HG03442 (cell line): ENCODE data around the gene TMEM108.

ENCODE experiments used
- ATAC-seq: cut with Tn5 transposase; IDR thresholded peaks from one replicate; pipeline ENCODE4 v1.9.1; 2021; ENCODE audit warnings: mild to moderate bottlenecking, moderate library complexity; ENCODE audit not compliant: unreplicated experiment

Gene TMEM108

GRCh38 chr3:133053532-133053931 is 15.3 kb downstream of the TMEM108 start:
- no peak for ATAC-seq

DNA sequence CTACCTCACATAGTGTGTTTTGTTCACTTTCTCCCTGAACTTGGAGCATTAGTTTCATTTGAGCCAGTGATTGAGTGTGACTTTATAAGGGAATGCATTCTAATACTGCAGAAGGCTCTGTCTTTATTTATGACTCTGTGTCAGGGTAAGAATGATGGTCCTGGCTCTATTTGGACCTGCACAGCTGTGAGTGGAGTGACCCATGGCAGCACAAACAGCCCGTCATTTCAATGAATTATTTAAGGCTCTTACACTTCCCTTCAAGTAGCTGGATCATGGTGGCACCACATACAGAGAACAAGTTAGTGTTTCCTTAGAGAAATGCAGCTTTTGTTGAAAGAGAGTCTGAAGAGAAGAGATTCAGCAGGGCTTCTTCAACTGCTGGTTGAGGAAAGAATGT is 16.4 kb downstream of the TMEM108 start:
- ATAC-seq: no peak

GRCh38 chr3:133055339-133055738 is 17.1 kb downstream of the TMEM108 start:
- no peak for ATAC-seq

DNA sequence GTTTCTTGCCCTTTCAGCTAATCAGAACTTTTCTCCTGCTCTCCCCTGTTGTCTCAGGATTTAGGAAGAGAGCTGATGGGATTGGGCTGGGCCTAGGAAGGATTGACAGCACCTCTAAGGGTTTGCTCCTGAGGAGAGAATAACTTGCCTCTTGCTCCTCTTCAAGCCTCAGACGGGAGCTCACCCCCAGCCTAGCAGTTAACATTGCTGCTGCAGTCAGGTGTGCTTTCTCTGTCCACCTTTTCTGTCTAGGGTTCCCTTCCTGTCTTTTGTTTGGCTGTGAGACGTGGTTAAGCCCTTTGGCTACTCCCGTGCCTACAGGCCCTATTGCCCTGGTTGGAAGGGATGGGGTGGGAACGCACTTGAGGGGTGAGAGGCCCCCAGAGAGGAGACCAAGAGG is 20.1 kb downstream of the TMEM108 start:
- ATAC-seq: no peak

GRCh38 chr3:133058831-133059230 is 20.6 kb downstream of the TMEM108 start:
- no peak for ATAC-seq

- no peak for ATAC-seq
Measured at GRCh38 chr3:133065193-133065961, 27.2 kb downstream of the TMEM108 start.

DNA sequence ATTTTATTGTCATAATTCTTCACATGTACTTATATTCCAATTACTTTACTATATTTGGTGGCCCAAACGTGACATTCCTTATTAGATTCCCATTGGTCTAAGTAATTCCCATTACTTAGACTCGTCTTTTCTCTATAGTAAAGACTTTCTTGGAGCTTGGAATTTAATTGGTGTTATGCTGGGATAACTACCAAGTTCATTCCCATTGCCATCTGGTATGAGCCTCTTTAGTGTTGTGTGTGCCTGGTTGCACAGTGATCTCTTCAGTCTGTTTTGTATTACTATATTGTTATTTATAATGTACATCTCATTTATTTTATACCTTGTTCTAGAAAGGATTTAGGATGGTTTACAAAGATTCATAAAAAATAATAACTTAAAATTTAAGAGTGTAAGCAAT is 27.8 kb downstream of the TMEM108 start:
- ATAC-seq: no peak

DNA sequence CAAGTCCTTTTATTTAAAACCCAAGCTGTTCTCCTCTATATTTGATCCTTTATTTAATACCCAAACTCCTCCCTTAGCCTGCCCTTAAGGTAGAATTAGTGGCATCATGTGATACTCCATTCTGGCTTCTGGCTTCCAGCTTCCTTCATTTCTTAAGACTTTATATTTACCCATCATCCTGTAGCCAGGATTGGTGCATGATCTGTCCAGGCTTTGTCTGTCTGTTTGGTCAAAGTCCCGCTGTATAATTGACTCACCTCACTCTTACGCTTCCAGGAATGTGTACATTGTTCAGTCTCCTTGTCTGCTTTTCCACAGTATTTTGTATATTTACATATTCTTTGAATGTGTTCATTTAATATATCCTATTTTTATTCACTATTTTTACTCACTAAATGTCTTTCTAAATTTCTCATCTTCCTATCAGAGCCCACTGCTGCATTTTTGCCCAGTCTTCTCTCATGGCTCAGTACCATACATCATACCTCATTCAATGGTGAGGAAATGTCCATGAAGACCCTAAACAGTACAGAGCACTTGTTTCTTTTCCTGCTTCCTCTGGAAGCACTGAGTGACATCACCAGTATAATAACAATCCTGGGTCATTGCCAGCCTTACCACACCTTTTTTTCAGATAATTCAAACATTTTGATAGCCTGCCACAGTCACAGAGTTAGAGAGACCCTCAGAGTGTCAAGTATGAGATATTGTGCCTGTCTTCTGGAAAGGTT is 31.5 kb downstream of the TMEM108 start:
- ATAC-seq: no peak

- no peak for ATAC-seq
Measured at GRCh38 chr3:133074977-133075376, 36.8 kb downstream of the TMEM108 start.

- ATAC-seq: no peak
Measured at GRCh38 chr3:133077688-133078087, 39.5 kb downstream of the TMEM108 start.

GRCh38 chr3:133079621-133080020 is 41.4 kb downstream of the TMEM108 start:
- ATAC-seq: no peak

DNA sequence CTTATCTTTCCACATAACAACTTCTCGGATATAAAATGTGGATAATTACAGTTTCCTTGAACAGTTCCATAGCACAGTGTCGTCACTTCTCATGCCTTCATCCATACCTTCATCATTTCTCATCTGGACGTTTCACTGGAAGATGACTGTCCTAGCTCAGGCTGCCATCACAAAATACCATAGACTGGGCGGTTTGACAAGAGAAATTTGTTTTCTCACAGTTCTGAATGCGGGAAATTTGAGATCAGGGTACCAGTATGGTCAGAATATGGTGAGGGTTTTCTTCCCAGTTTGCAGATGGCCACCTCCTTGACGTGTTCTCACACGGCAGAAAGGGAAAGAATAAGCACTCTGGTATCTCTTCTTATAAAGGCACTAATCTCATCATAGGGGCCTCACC is 42.8 kb downstream of the TMEM108 start:
- ATAC-seq: no peak

- ATAC-seq: no peak
Measured at GRCh38 chr3:133083395-133083794, 45.2 kb downstream of the TMEM108 start.

- ATAC-seq: no peak
Measured at GRCh38 chr3:133089906-133090485, 51.8 kb downstream of the TMEM108 start.

DNA sequence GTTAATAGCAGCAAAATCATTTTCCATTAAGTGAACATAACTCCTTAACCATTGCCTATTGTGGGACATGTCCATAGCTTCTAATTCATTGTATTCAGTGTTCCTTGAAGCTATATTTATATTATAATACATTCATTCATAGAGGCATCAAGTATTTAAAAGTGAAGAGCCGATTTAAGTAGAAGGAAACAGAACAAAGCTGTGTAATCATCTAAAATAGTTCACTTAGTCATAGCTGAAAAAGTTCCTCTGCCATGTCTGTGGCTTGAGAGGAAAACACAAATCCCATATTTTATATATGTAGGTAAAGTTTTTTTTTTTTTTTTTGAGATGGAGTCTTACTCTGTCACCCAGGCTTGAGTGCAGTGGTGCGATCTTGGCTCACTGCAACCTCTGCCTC is 54.5 kb downstream of the TMEM108 start:
- ATAC-seq: no peak

DNA sequence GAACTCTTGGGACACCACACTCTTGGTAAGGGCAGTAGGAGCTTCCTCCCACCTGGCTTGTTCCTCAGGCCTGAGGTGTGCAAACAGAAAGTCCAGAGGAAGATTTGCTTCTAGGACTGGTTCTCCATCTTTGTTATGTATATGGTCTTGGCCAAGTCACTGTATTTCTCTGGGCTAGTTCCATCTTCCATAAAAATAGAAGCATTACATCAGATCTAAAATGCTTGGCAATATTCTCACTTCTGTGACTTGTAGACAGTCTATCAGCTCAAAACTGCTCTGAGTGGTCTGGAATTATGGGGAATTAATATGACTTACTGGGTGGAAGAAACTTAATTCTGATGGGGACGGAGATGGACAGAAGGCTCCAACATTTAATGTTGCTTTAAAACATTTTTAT is 55.2 kb downstream of the TMEM108 start:
- ATAC-seq: no peak

GRCh38 chr3:133096900-133097613 is 58.9 kb downstream of the TMEM108 start:
- ATAC-seq: no peak

GRCh38 chr3:133103706-133104105 is 65.5 kb downstream of the TMEM108 start:
- ATAC-seq: no peak

DNA sequence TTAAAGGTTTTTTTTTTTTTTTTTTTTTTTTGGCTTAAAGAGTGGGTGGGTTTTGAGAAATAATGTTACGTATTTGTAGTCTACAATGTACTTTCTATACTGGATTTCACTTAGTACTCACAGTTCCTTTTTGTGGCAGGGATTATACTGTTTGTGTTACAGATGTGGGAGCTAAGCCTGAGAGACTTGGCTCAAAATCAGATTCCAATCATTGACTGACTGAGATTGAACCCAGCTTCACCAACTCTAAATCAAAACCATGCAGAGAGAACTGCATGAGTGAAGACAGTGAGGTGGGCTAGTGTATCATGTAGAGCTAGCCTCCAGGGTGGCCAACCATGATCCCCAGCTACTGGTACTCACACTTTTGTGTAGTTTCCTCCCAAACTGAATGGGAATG is 68.0 kb downstream of the TMEM108 start:
- no peak for ATAC-seq

DNA sequence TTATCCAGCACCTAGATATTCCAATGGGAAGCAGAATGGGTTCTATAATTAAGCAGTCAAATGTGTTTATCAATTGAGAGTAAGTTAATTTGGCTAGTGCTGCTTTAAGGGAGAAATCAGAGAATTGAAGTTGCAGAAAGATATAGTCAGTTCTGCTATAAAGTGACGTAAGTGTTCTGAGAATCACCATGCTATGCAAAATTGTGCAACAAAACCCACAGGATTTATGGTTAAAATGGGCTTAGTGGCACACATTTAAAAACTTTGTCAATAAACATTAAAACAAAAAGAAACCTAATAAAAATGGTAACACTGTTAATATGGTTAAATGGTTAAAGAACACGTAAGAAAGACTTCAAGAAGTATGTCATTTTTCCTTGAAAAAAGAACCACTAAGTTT is 74.5 kb downstream of the TMEM108 start:
- no peak for ATAC-seq

GRCh38 chr3:133113526-133113925 is 75.3 kb downstream of the TMEM108 start:
- ATAC-seq: no peak
